Right lobe of liver (tissue), 4 donors: Measurements from ENCODE around the gene EGFL8.
"Not testable (repeated sequence)": the region's sequence is repeated elsewhere in the genome, so short reads cannot be mapped to it uniquely, and the experiment has no call there.

Source experiments
- CTCF ChIP-seq, 4 donors: fragments of 200-600 bp in 3 of 4; fragments of 450-650 bp in 1 of 4; IDR thresholded peaks; one replicate each; pipeline versions ENCODE4 v1.5.1 to v1.8.0; 2016 to 2022; ENCODE audit warnings: antibody characterized with exemption in 4 of 4, mild to moderate bottlenecking in 2 of 4
- POLR2A ChIP-seq: fragments of 450-650 bp; IDR thresholded peaks from one replicate; pipeline ENCODE4 v1.6.1; 2017; ENCODE audit warnings: antibody characterized with exemption, mild to moderate bottlenecking
- donor health status: DM: no; HTN: no; CAD: no.
- donor health status: DM: no; HTN: no; CAD: no.
- donor health status: DM: no; HTN: yes; CAD: no.

GRCh38 chr6:32187725-32188380 is 23.5 kb downstream of the EGFL8 start:
- not testable (repeated sequence) for TF ChIP-seq CTCF (IDR thresholded peaks at IDR 0.05); POLR2A
